Fibroblast of the aortic adventitia (primary cell): ENCODE results near the gene OOSP4B. TPM values are rescaled to one million over a fixed set of nuclear protein-coding genes. Genes with fewer than 3 reads are reported as not detected.
"Not testable (repeated sequence)": the region's sequence is repeated elsewhere in the genome, so short reads cannot be mapped to it uniquely, and the experiment has no call there.

Experiments
- DNase-seq: peaks from one replicate; pipeline ENCODE4 v3.0.0-alpha.2; 2010; ENCODE audit warnings: low read depth
- H3K4me3 ChIP-seq: 2 replicates; pipeline ENCODE4 v1.5.1; 2011; ENCODE audit warnings: low read depth, mild to moderate bottlenecking, control low read depth, low read length, moderate library complexity
- CTCF ChIP-seq: IDR thresholded peaks from 2 replicates; pipeline ENCODE4 v1.5.1; 2011; ENCODE audit warnings: mild to moderate bottlenecking, low read length, control low read depth, inconsistent platforms; ENCODE audit not compliant: insufficient read depth
- total RNA-seq: library from RNA; depleted of rRNA; stranded (reverse); fragments of >200 nt; gene quantifications from 2 replicates; pipeline ENCODE4 v1.2.3, GENCODE V29; 2012; ENCODE audit warnings: low replicate concordance

Gene OOSP4B
- total RNA-seq, 1 donor, result not detected

DNA sequence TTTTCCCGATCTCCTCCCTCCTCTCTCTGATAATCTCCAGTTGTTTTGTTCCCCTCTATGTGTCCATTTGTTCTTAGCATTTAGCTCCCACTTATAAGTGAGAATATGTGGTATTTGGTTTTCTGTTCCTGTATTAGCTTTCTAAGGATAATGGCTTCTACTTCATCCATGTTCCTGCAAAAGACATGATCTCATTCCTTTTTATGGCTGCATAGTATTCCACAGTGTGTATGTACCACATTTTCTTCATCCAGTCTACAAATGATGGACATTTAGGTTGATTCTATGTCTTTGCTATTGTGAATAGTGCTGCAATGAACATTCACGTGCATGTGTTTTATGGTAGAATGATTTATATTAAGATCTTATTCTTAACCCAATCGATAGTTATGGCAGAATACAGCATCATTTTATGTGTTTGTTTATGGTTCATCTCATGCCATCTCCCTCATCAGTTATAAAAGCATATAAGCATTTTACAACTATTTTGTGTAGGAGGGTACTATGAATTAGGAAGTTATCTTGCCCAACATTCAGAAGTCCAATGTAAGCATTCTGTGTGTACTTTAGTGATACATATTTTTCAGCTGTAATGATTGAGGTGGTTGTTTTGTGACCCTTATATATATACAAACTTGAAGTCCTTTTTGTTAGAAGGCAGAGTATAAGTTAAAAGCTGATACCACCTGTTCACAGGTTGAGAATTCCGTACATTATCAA lies 42.7 kb downstream of the OOSP4B start:
- no peak overlapping the region for H3K4me3 ChIP-seq
- no peak for DNase-seq
- TF ChIP-seq CTCF, result no peak

GRCh38 chr11:60064111-60064510 lies 47.1 kb downstream of the OOSP4B start:
- no peak for TF ChIP-seq CTCF
- H3K4me3 ChIP-seq, result no peak overlapping the region
- DNase-seq, result no peak

DNA sequence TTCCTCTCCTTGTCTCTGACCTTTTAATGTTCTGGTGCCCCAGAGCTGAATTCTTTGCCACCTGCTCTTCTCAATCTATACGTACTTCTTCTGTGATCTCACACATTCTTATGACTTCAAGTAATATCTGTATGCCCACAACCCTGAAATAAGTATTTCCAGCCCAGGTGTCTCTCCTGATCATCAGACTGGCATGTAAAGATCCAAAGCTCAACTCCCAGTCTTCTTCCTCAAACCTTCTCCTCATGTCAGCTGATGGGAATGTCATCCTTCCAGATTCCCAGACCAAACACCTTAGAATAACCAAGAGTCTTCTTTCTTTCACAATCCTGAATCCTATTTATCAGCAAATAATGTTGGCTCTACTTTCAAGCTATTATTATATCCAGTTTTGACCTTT lies 48.8 kb downstream of the OOSP4B start:
- no peak for DNase-seq
- no peak for TF ChIP-seq CTCF
- H3K4me3 ChIP-seq, result no peak overlapping the region

DNA sequence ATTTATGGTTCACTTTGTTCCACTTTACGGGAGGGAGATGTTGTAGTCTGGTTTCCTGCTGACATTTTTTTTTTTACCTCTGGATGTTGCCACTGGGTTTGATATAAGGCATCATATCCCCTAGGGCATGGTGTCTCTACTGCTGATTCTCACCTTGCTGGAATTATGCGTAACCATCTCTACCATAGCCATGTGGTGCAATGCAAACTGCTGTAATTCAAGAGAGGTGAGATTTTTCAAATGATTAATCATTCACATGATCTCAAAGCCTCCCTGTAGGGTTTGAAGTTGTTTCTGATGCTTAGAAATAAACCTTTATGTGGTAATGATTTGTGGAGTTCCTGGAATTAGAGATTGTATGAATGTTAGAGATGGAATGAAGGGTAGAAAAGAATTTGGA lies 52.5 kb downstream of the OOSP4B start:
- H3K4me3 ChIP-seq, result no peak overlapping the region
- no peak for TF ChIP-seq CTCF
- DNase-seq, result no peak

GRCh38 chr11:60071644-60072043 lies 54.7 kb downstream of the OOSP4B start:
- H3K4me3 ChIP-seq, DNase-seq: not testable (repeated sequence)

DNA sequence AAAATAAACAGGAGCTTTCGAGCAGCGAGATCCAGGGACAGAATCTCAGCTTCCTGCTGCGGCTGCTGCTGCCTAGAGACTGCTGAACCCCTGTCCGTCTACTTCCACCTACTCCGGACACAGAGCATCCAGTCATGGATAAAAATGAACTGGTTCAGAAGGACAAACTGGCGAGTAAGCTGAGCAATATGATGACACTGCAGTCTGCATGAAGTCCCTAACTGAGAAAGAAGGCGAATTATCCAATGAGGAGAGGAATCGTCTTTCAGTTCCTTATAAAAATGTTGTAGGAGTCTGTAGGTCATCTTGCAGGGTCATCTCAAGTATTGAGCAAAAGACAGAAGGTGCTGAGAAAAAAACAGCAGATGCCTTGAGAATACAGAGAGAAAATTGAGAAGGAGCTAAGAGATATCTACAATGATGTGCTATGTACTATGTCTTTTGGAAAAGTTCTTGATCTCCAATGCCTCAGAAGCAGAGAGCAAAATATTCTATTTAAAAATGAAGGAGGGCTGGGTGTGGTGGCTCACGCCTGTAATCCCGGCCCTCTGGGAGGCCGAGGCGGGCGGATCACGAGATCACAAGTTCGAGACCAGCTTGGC lies 60.3 kb downstream of the OOSP4B start:
- no peak for TF ChIP-seq CTCF
- no peak for DNase-seq
- no peak overlapping the region for H3K4me3 ChIP-seq

- no peak for DNase-seq
- H3K4me3 ChIP-seq, result no peak overlapping the region
- no peak for TF ChIP-seq CTCF
Measured at GRCh38 chr11:60077981-60078380, 61.0 kb downstream of the OOSP4B start.
